GM12801 (cell line): Measurements from ENCODE around the gene ZNF536.

ENCODE experiments used
- TF ChIP-seq, protein P1 (sequence below): IDR thresholded peaks from one replicate; pipeline ENCODE4 v1.5.1; 2011; ENCODE audit warnings: control low read depth; ENCODE audit not compliant: insufficient read length; ENCODE audit errors: extremely low read depth

The ZNF536 gene

DNA sequence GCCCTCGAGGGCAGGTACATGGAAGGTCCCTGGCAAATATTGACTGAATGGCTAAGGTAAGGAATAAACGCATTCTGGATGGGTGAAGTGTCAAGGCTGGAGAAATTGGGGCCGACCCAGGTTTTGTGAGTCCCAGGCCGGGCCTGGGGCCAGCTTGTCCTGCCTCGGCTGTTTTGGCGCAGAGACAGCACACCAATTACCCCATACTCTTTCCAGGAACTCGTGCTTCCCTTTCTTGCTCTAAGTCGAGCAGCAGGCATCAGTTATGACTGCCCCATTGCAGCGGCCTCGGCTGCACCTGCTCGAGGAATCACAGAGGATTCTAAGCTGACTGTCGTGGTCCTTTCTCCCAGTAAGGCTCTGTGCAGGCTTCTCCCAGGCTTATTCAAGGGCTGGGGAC lies 67.1 kb downstream of the ZNF536 start:
- TF ChIP-seq, protein P1, sequence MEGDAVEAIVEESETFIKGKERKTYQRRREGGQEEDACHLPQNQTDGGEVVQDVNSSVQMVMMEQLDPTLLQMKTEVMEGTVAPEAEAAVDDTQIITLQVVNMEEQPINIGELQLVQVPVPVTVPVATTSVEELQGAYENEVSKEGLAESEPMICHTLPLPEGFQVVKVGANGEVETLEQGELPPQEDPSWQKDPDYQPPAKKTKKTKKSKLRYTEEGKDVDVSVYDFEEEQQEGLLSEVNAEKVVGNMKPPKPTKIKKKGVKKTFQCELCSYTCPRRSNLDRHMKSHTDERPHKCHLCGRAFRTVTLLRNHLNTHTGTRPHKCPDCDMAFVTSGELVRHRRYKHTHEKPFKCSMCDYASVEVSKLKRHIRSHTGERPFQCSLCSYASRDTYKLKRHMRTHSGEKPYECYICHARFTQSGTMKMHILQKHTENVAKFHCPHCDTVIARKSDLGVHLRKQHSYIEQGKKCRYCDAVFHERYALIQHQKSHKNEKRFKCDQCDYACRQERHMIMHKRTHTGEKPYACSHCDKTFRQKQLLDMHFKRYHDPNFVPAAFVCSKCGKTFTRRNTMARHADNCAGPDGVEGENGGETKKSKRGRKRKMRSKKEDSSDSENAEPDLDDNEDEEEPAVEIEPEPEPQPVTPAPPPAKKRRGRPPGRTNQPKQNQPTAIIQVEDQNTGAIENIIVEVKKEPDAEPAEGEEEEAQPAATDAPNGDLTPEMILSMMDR = no peak

DNA sequence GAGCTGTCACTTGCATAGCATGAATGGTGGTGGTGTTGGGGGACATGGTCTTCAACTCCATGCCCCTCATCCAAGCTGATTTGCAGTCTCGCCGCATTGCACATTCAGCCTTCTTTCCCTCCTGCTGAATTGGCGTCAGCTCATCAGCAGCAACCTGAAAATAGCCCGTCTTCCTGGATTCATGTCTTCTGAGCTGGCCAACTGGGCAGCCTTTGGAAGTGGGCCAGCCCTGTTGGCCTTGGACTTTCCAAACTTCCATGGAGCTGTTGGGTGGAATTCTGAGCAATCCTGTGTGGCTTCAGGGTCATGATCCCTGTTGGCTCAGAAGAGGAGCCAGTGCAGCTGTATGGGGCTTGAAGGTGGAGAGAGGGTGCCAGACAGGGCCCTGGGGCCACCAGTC lies 68.8 kb downstream of the ZNF536 start:
- TF ChIP-seq, protein P1 = no peak

DNA sequence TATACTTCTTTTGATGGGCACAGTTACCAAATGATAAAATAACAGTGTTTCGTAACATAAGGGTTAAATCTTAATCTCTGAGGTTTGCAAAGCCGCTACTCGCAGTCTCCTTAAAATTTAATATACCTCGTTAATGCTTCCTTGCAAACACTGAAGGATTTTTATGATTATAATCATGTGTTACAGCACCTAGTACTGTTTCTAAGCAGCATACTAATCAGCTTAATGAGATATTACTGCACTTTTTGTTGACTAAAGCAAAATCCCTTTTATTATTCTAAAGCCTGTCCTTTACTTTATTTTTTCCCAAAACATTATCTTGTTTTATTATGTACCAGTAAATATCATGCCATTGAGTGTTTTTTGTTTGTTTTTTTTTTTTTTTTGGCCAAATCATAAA lies 70.5 kb downstream of the ZNF536 start:
- TF ChIP-seq, protein P1 = no peak

DNA sequence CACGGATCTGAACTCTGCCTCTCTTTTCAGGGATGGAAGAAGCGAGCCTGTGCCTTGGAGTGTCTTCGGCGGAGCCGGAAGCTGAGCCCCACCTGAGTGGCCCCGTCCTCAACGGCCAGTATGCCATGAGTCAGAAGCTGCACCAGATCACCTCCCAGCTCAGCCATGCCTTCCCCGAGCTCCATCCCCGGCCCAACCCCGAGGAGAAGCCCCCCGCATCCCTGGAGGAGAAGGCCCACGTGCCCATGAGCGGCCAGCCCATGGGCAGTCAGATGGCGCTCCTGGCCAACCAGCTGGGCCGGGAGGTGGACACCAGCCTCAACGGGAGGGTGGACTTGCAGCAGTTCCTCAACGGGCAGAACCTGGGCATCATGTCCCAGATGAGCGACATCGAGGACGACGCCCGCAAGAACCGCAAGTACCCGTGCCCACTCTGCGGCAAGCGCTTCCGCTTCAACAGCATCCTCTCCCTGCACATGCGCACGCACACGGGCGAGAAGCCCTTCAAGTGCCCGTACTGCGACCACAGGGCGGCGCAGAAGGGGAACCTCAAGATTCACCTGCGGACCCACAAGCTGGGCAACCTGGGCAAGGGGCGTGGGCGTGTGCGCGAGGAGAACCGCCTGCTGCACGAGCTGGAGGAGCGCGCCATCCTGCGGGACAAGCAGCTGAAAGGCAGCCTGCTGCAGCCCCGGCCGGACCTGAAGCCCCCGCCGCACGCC lies 71.5 kb downstream of the ZNF536 start:
- TF ChIP-seq, protein P1 = no peak

DNA sequence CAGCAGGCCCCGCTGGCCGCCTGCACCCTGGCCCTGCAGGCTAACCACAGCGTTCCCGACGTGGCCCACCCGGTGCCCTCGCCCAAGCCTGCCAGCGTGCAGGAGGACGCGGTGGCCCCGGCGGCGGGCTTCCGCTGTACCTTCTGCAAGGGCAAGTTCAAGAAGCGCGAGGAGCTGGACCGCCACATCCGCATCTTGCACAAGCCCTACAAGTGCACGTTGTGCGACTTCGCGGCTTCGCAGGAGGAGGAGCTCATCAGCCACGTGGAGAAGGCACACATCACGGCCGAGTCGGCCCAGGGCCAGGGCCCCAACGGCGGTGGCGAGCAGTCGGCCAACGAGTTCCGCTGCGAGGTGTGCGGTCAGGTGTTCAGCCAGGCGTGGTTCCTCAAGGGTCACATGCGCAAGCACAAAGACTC lies 72.1 kb downstream of the ZNF536 start:
- TF ChIP-seq, protein P1 = no peak

DNA sequence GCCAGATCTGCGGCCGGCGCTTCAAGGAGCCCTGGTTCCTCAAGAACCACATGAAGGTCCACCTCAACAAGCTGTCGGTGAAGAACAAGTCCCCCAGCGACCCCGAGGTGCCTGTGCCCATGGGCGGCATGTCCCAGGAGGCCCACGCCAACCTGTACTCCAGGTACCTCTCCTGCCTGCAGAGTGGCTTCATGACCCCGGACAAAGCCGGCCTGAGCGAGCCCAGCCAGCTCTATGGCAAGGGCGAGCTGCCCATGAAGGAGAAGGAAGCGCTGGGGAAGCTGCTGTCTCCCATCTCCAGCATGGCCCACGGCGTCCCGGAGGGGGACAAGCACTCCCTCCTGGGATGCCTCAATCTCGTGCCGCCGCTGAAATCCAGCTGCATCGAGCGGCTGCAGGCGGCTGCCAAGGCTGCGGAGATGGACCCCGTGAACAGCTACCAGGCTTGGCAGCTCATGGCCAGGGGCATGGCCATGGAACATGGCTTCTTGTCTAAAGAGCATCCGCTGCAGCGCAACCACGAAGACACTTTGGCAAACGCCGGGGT lies 72.6 kb downstream of the ZNF536 start:
- TF ChIP-seq, protein P1 = no peak

DNA sequence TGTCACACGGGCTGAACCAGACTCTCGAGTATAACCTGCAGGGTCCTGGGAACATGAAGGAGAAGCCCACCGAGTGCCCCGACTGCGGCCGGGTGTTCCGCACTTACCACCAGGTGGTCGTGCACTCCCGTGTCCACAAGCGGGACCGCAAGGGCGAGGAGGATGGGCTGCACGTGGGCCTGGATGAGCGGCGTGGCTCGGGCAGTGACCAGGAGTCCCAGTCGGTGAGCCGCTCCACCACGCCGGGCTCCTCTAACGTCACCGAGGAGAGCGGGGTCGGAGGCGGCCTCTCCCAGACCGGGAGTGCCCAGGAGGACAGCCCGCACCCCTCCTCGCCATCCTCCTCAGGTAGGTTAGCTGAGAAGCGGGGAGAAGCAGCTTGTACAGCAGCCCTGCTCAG lies 73.2 kb downstream of the ZNF536 start:
- TF ChIP-seq, protein P1 = no peak
